Naive thymus-derived CD4-positive, alpha-beta T cell (primary cell): ENCODE results near the gene CCDC47. TPM values are rescaled to one million over a fixed set of nuclear protein-coding genes. Genes with fewer than 3 reads are reported as not detected.

Experiments
- ATAC-seq: fragments of 150-1000 bp; cut with Tn5 transposase; 2 replicates; pipeline ENCODE4 v1.10.0; 2021; ENCODE audit warnings: mild to moderate bottlenecking, moderate library complexity
- CTCF ChIA-PET: fragments of 350-600 bp; sonication (Branson Sonifier 250); formaldehyde crosslinking; loops from one replicate; lab custom pipeline; 2021; ENCODE audit warnings: antibody characterized with exemption; lab: Charles Lee
- POLR2A ChIA-PET: fragments of 350-600 bp; sonication (Branson Sonifier 250); formaldehyde crosslinking; loops from one replicate; lab custom pipeline; 2021; ENCODE audit warnings: antibody characterized with exemption, inconsistent platforms; lab: Charles Lee
- DNase-seq, 9 donors: peaks; one replicate each; pipeline versions ENCODE4 v3.0.0 to v3.0.0-alpha.2; 2020 to 2022; ENCODE audit warnings: mixed read lengths in 1 of 9
- H3K27ac ChIP-seq: one replicate; pipeline ENCODE4 v1.7.0; 2013; ENCODE audit warnings: mild to moderate bottlenecking, low read depth, low read length, moderate library complexity
- H3K27me3 ChIP-seq, 2 donors: one replicate each; pipeline ENCODE4 v1.7.0; 2013; ENCODE audit warnings: low read length in 2 of 2, mild to moderate bottlenecking in 2 of 2, moderate library complexity in 2 of 2; ENCODE audit not compliant: control insufficient read depth in 2 of 2, insufficient read depth in 2 of 2
- H3K36me3 ChIP-seq, 3 experiments: 1 replicate in 2 of 3; 2 replicates in 1 of 3; pipeline ENCODE4 v1.7.0; 2013; ENCODE audit warnings: low read length in 3 of 3, mild to moderate bottlenecking in 3 of 3, moderate library complexity in 1 of 3; ENCODE audit not compliant: insufficient read depth in 3 of 3, control insufficient read depth in 2 of 3
- H3K4me1 ChIP-seq, 2 donors: one replicate each; pipeline ENCODE4 v1.7.0; 2013; ENCODE audit warnings: low read length in 2 of 2, mild to moderate bottlenecking in 2 of 2, moderate library complexity in 1 of 2; ENCODE audit not compliant: control insufficient read depth in 2 of 2, insufficient read depth in 2 of 2
- H3K4me3 ChIP-seq: 2 replicates; pipeline ENCODE4 v1.7.0; 2013; ENCODE audit warnings: mild to moderate bottlenecking, low read length
- H3K9me3 ChIP-seq, 3 experiments: 1 replicate in 2 of 3; 2 replicates in 1 of 3; pipeline ENCODE4 v1.7.0; 2013; ENCODE audit warnings: low read length in 3 of 3; ENCODE audit not compliant: control insufficient read depth in 2 of 3
- H3K27ac Mint-ChIP-seq, 9 donors: one replicate each; pipeline ENCODE4 v1.8.0; 2020 to 2022; ENCODE audit warnings: mixed read lengths in 9 of 9, mild to moderate bottlenecking in 8 of 9, moderate library complexity in 5 of 9, inconsistent platforms in 2 of 9
- H3K27me3 Mint-ChIP-seq, 5 donors: one replicate each; pipeline ENCODE4 v1.8.0; 2021 to 2022; ENCODE audit warnings: mixed read lengths in 5 of 5, mild to moderate bottlenecking in 1 of 5
- H3K36me3 Mint-ChIP-seq, 5 donors: one replicate each; pipeline ENCODE4 v1.8.0; 2020 to 2022; ENCODE audit warnings: mixed read lengths in 5 of 5, mild to moderate bottlenecking in 3 of 5, inconsistent platforms in 1 of 5
- H3K4me1 Mint-ChIP-seq, 7 donors: one replicate each; pipeline ENCODE4 v1.8.0; 2020 to 2022; ENCODE audit warnings: mixed read lengths in 7 of 7, mild to moderate bottlenecking in 3 of 7, inconsistent platforms in 1 of 7
- H3K4me3 Mint-ChIP-seq, 10 donors: one replicate each; pipeline ENCODE4 v1.8.0; 2020 to 2022; ENCODE audit warnings: mild to moderate bottlenecking in 10 of 10, mixed read lengths in 10 of 10, moderate library complexity in 6 of 10, inconsistent platforms in 2 of 10
- H3K9me3 Mint-ChIP-seq, 11 donors: one replicate each; pipeline ENCODE4 v1.8.0; 2020 to 2022; ENCODE audit warnings: mixed read lengths in 11 of 11, mild to moderate bottlenecking in 4 of 11, inconsistent platforms in 1 of 11, moderate library complexity in 1 of 11
- intact Hi-C, 2 donors: fragments of 100-400 bp; cut with micrococcal nuclease; formaldehyde crosslinking; loops; one replicate each; pipeline ENCODE4 v1.15.1; 2023
- polyA plus RNA-seq, 2 donors: library from polyadenylated mRNA; unstranded; fragments of 300-500 nt; fragmentation: Illumina TruSeq; gene quantifications; one replicate each; pipeline ENCODE4 v1.2.3, GENCODE V29; 2021
- total RNA-seq, 6 experiments: library from RNA in 5 of 6; stranded (reverse) in 5 of 6; gene quantifications; 1 replicate in 5 of 6; 2 replicates in 1 of 6; pipeline ENCODE4 v1.2.3 and lab custom pipeline; 2021 to 2026

Gene CCDC47
- total and polyA plus RNA-seq, 7 experiments from 2014 or later: 31.8 to 62.9 (median 34.7) TPM

- Mint-ChIP-seq H3K4me3 (peak overlapping the region in 9 of 10 donors; percentile 25 to 97 (median 79)), H3K27ac (peak overlapping the region; percentile 83 to 98 (median 90)), H3K36me3 (peaks cover 0 to 49% (median 9%) of the 10 kb centered on the region in 5 donors), H3K9me3 (peaks cover 0 to 3% (median 0%) of the 10 kb centered on the region in 11 donors), H3K4me1 (peaks cover 54 to 76% (median 73%) of the 10 kb centered on the region in 7 donors), H3K27me3 (no peaks in the 10 kb centered on the region)
- Histone ChIP-seq H3K4me3 (no peak overlapping the region), H3K27me3 (no peaks in the 10 kb centered on the region), H3K4me1 (peaks cover 62 to 63% of the 10 kb centered on the region in 2 donors), H3K36me3 (peaks cover 0 to 14% (median 0%) of the 10 kb centered on the region in 3 experiments), H3K27ac (peak overlapping the region; percentile 71), H3K9me3 (no peaks in the 10 kb centered on the region)
- ChIA-PET CTCF (interaction anchor here (10.2 kb wide), 1 partner anchor 9 kb away, joined by 198 read pairs; no protein-coding TSS in a partner anchor), POLR2A (interaction anchor here (5.4 to 19.5 kb wide), 4 partner anchors 9 to 69 kb away, joined by 71 to 810 read pairs (median 123); partner anchors contain the start of genes CCDC47, DDX42 and STRADA)
- DNase-seq (peak in 1 of 9 donors; percentile 8), ATAC-seq (no peak)
- intact Hi-C loops: loop anchor here in 1 of 2 donors (5.0 kb wide), 1 partner anchor 153 kb away; the partner anchor contains the start of gene DCAF7
Measured at GRCh38 chr17:63704836-63705235, 68.6 kb downstream of the CCDC47 start.

DNA sequence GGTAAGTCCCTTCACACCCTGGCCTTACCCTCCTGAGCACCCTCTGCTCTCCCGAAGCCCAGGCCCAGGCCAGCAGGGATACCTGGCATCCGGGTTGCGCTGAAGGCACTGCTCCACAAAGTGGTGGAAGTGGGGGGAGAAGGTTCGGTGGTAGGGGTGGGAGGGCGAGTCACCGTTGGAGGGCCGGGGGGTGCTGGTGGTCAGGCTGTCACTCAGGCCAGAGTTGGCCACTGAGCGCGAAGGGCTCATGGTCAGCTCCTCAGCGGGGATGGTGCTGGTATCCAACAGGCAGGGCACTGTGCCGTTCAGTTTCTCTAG is 69.2 kb downstream of the CCDC47 start:
- DNase-seq (no peak), ATAC-seq (no peak)
- Histone ChIP-seq H3K9me3 (no peaks in the 10 kb centered on the region), H3K4me1 (peaks cover 56 to 59% of the 10 kb centered on the region in 2 donors), H3K36me3 (peaks cover 0 to 14% (median 0%) of the 10 kb centered on the region in 3 experiments), H3K27ac (peak overlapping the region; percentile 49), H3K4me3 (no peak overlapping the region), H3K27me3 (no peaks in the 10 kb centered on the region)
- intact Hi-C loops: loop anchor here in 1 of 2 donors (5.0 kb wide), 1 partner anchor 152 kb away; the partner anchor contains the start of gene DCAF7
- ChIA-PET CTCF (interaction anchor here (0.8 to 1.0 kb wide), 2 partner anchors 31 to 281 kb away, joined by 3 read pairs; no protein-coding TSS in a partner anchor), POLR2A (interaction anchor here (1.4 to 19.5 kb wide), 6 partner anchors 9 to 70 kb away, joined by 3 to 810 read pairs (median 59); partner anchors contain the start of genes CCDC47, DDX42 and STRADA)
- Mint-ChIP-seq H3K4me3 (peak overlapping the region in 9 of 10 donors; percentile 36 to 97 (median 94)), H3K4me1 (peaks cover 50 to 71% (median 66%) of the 10 kb centered on the region in 7 donors), H3K9me3 (peaks cover 0 to 3% (median 0%) of the 10 kb centered on the region in 11 donors), H3K27ac (peak overlapping the region; percentile 76 to 99 (median 97)), H3K27me3 (no peaks in the 10 kb centered on the region), H3K36me3 (peaks cover 0 to 47% (median 9%) of the 10 kb centered on the region in 5 donors)

- POLR2A ChIA-PET: interaction anchor here (1.0 to 19.5 kb wide), 9 partner anchors 8 to 122 kb away, joined by 3 to 810 read pairs (median 44); partner anchors contain the start of genes CCDC47, DDX42, MAP3K3 and STRADA
- ATAC-seq: no peak
- no peaks in the 10 kb centered on the region for H3K27me3 Mint-ChIP-seq
- Histone ChIP-seq H3K9me3 (no peaks in the 10 kb centered on the region), H3K27ac (peak overlapping the region; percentile 93), H3K27me3 (no peaks in the 10 kb centered on the region), H3K4me1 (peaks cover 51 to 54% of the 10 kb centered on the region in 2 donors), H3K36me3 (peaks cover 0 to 19% (median 4%) of the 10 kb centered on the region in 3 experiments), H3K4me3 (peak overlapping the region; percentile 65)
- DNase-seq: no peak
- peaks cover 45 to 66% (median 61%) of the 10 kb centered on the region in 7 donors for H3K4me1 Mint-ChIP-seq
- peak overlapping the region; percentile 90 to 99 (median 97) for H3K27ac Mint-ChIP-seq
- H3K36me3 Mint-ChIP-seq: peaks cover 0 to 43% (median 8%) of the 10 kb centered on the region in 5 donors
- H3K4me3 Mint-ChIP-seq: peak overlapping the region; percentile 45 to 97 (median 94)
- CTCF ChIA-PET: interaction anchor here (0.5 to 1.0 kb wide), 3 partner anchors 31 to 280 kb away, joined by 3 to 5 read pairs (median 3); no protein-coding TSS in a partner anchor
- H3K9me3 Mint-ChIP-seq: peaks cover 0 to 3% (median 0%) of the 10 kb centered on the region in 11 donors
- intact Hi-C loops: loop anchor here in 1 of 2 donors (2.0 to 5.0 kb wide), 2 partner anchors 151 to 793 kb away; partner anchors contain the start of genes DCAF7 and POLG2
Measured at GRCh38 chr17:63703556-63704258, 69.7 kb downstream of the CCDC47 start.

- H3K4me1 ChIP-seq: peaks cover 46 to 49% of the 10 kb centered on the region in 2 donors
- DNase-seq: no peak
- H3K27ac Mint-ChIP-seq: peak overlapping the region; percentile 90 to 99 (median 97)
- H3K9me3 ChIP-seq: no peaks in the 10 kb centered on the region
- H3K4me3 ChIP-seq: peak overlapping the region; percentile 65
- peaks cover 0 to 8% (median 0%) of the 10 kb centered on the region in 11 donors for H3K9me3 Mint-ChIP-seq
- H3K4me1 Mint-ChIP-seq: peaks cover 39 to 61% (median 55%) of the 10 kb centered on the region in 7 donors
- H3K36me3 Mint-ChIP-seq: peaks cover under 1 to 46% (median 15%) of the 10 kb centered on the region in 5 donors
- H3K36me3 ChIP-seq: peaks cover 0 to 26% (median 11%) of the 10 kb centered on the region in 3 experiments
- CTCF ChIA-PET: interaction anchor here (0.5 to 1.1 kb wide), 3 partner anchors 9 to 32 kb away, joined by 3 to 4 read pairs (median 3); no protein-coding TSS in a partner anchor
- POLR2A ChIA-PET: interaction anchor here (0.5 to 9.5 kb wide), 17 partner anchors 7 to 803 kb away, joined by 3 to 117 read pairs (median 12); partner anchors contain the start of genes CCDC47, CEP95, DDX42 and DDX5
- intact Hi-C loops: loop anchor here in 1 of 2 donors (2.0 to 5.0 kb wide), 2 partner anchors 151 to 794 kb away; partner anchors contain the start of genes DCAF7 and POLG2
- H3K27ac ChIP-seq: peak overlapping the region; percentile 93
- H3K4me3 Mint-ChIP-seq: peak overlapping the region; percentile 82 to 98 (median 96)
- ATAC-seq: no peak
- H3K27me3 Mint-ChIP-seq: no peaks in the 10 kb centered on the region
- no peaks in the 10 kb centered on the region for H3K27me3 ChIP-seq
Measured at GRCh38 chr17:63703029-63703428, 70.4 kb downstream of the CCDC47 start.

DNA sequence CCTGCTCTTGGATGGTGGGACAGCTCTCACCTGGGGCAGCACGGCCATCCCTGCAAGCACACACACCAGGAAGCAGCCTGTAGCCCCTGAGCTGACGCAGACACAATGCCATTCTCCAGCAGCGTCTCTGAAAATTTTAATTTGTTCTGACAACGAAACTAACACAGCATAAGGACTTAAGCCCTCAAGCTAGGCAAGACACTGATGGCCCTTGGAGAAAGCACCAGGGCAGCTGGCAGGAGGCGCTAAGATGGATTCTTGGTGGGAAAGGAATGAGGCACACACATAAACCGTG is 70.7 kb downstream of the CCDC47 start:
- ChIA-PET CTCF (interaction anchor here (0.5 to 3.2 kb wide), 5 partner anchors 7 to 139 kb away, joined by 3 to 18 read pairs (median 4); no protein-coding TSS in a partner anchor), POLR2A (interaction anchor here (0.5 to 9.5 kb wide), 20 partner anchors 8 to 1020 kb away, joined by 3 to 117 read pairs (median 5); partner anchors contain the start of genes CCDC47, CEP95, DDX42 and DDX5)
- H3K9me3 ChIP-seq: no peaks in the 10 kb centered on the region
- H3K4me1 ChIP-seq: peaks cover 44 to 48% of the 10 kb centered on the region in 2 donors
- peaks cover 3 to 50% (median 18%) of the 10 kb centered on the region in 5 donors for H3K36me3 Mint-ChIP-seq
- peaks cover 39 to 65% (median 56%) of the 10 kb centered on the region in 7 donors for H3K4me1 Mint-ChIP-seq
- H3K9me3 Mint-ChIP-seq: peaks cover 0 to 10% (median 0%) of the 10 kb centered on the region in 11 donors
- H3K27me3 ChIP-seq: no peaks in the 10 kb centered on the region
- intact Hi-C loops: loop anchor here in 1 of 2 donors (1.0 to 5.0 kb wide), 5 partner anchors 8 to 794 kb away; partner anchors contain the start of genes DCAF7, MAP3K3 and POLG2
- DNase-seq (peak in 3 of 9 donors; percentile 21 to 24 (median 22)), ATAC-seq (no peak)
- H3K4me3 Mint-ChIP-seq: peak overlapping the region; percentile 82 to 98 (median 96)
- peak overlapping the region; percentile 93 for H3K27ac ChIP-seq
- peaks cover 0 to 29% (median 11%) of the 10 kb centered on the region in 3 experiments for H3K36me3 ChIP-seq
- H3K4me3 ChIP-seq: peak overlapping the region; percentile 65
- H3K27ac Mint-ChIP-seq: peak overlapping the region; percentile 90 to 99 (median 97)
- H3K27me3 Mint-ChIP-seq: no peaks in the 10 kb centered on the region
